Measurements from ENCODE around the gene CATSPERZ.

The CATSPERZ gene

GRCh38 chr11:64258946-64259532 lies 41.1 kb upstream of the CATSPERZ start:
- H3K36me3 ChIP-seq (replicated peaks), result peaks cover 79% of the 10 kb centered on the region
- in situ Hi-C loops (cut with MboI; ENCODE audit: low sequenced_read_pairs), result loop anchor here (25.0 kb wide), 1 partner anchor 853 kb away; the partner anchor contains the start of genes FAU, MRPL49, TM7SF2 and ZNHIT2

GRCh38 chr11:64259533-64260067 lies 40.6 kb upstream of the CATSPERZ start:
- no peak for DNase-seq (ENCODE audit: low spot score in 2 of 2)
- Histone ChIP-seq H3K4me3 (no peak overlapping the region), H3K9me3 (no peaks in the 10 kb centered on the region), H3K4me1 (no peaks in the 10 kb centered on the region), H3K36me3 (replicated peaks) (peaks cover 83% of the 10 kb centered on the region), H3K27me3 (ENCODE audit: low read depth) (no peaks in the 10 kb centered on the region)
- in situ Hi-C loops (cut with MboI; ENCODE audit: low sequenced_read_pairs), result loop anchor here (25.0 kb wide), 1 partner anchor 853 kb away; the partner anchor contains the start of genes FAU, MRPL49, TM7SF2 and ZNHIT2

More at GRCh38 chr11:64258946-64259532, 41.1 kb upstream of the CATSPERZ start:
- no peaks in the 10 kb centered on the region for H3K9me3 ChIP-seq
- H3K4me1 ChIP-seq, result no peaks in the 10 kb centered on the region
- DNase-seq (ENCODE audit: low spot score in 2 of 2), result no peak
- H3K4me3 ChIP-seq, result no peak overlapping the region
- no peaks in the 10 kb centered on the region for H3K27me3 ChIP-seq (ENCODE audit: low read depth)

- Histone ChIP-seq H3K4me1 (no peaks in the 10 kb centered on the region), H3K27me3 (ENCODE audit: low read depth) (no peaks in the 10 kb centered on the region), H3K4me3 (no peak overlapping the region), H3K9me3 (no peaks in the 10 kb centered on the region), H3K36me3 (replicated peaks) (peaks cover 77% of the 10 kb centered on the region)
- in situ Hi-C loops (cut with MboI; ENCODE audit: low sequenced_read_pairs), result loop anchor here (25.0 kb wide), 1 partner anchor 852 kb away; the partner anchor contains the start of genes FAU, MRPL49, TM7SF2 and ZNHIT2
- no peak for DNase-seq (ENCODE audit: low spot score in 2 of 2)
Measured at GRCh38 chr11:64260147-64260708, 39.9 kb upstream of the CATSPERZ start.

DNA sequence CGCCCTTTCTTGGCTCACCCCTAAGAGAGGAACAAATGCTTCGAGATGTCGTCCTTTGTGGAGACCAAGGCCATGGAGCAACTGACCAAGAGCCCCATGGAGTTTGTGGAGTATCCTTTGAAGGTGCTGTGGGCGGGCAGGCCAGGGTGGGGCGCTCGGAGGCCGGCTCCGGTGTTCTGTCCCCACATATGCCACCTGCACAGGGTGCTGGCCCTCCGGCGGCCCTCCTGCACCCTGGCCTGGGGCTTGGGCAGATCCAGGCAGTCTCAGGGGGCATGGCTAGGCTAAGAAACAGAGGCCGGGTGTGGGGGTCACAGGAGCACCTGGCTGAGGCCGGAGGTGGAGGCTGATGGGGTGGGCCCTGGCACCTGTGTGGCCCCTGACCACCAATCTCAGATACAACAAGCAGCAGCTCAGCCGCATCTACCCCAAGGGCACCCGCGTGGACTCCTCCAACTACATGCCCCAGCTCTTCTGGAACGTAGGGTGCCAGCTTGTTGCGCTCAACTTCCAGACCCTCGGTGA lies 38.5 kb upstream of the CATSPERZ start:
- Histone ChIP-seq H3K27me3 (ENCODE audit: low read depth) (no peaks in the 10 kb centered on the region), H3K9me3 (no peaks in the 10 kb centered on the region), H3K4me3 (no peak overlapping the region), H3K4me1 (no peaks in the 10 kb centered on the region), H3K36me3 (replicated peaks) (peaks cover 79% of the 10 kb centered on the region)
- in situ Hi-C loops (cut with MboI; ENCODE audit: low sequenced_read_pairs), result loop anchor here (25.0 kb wide), 1 partner anchor 851 kb away; the partner anchor contains the start of genes FAU, MRPL49, TM7SF2 and ZNHIT2
- no peak for DNase-seq (ENCODE audit: low spot score in 2 of 2)

- Histone ChIP-seq H3K4me1 (no peaks in the 10 kb centered on the region), H3K9me3 (no peaks in the 10 kb centered on the region), H3K27me3 (ENCODE audit: low read depth) (no peaks in the 10 kb centered on the region), H3K36me3 (replicated peaks) (peaks cover 79% of the 10 kb centered on the region), H3K4me3 (no peak overlapping the region)
- in situ Hi-C loops (cut with MboI; ENCODE audit: low sequenced_read_pairs), result loop anchor here (25.0 kb wide), 1 partner anchor 850 kb away; the partner anchor contains the start of genes FAU, MRPL49, TM7SF2 and ZNHIT2
- no peak for DNase-seq (ENCODE audit: low spot score in 2 of 2)
Measured at GRCh38 chr11:64262271-64263002, 37.7 kb upstream of the CATSPERZ start.

DNA sequence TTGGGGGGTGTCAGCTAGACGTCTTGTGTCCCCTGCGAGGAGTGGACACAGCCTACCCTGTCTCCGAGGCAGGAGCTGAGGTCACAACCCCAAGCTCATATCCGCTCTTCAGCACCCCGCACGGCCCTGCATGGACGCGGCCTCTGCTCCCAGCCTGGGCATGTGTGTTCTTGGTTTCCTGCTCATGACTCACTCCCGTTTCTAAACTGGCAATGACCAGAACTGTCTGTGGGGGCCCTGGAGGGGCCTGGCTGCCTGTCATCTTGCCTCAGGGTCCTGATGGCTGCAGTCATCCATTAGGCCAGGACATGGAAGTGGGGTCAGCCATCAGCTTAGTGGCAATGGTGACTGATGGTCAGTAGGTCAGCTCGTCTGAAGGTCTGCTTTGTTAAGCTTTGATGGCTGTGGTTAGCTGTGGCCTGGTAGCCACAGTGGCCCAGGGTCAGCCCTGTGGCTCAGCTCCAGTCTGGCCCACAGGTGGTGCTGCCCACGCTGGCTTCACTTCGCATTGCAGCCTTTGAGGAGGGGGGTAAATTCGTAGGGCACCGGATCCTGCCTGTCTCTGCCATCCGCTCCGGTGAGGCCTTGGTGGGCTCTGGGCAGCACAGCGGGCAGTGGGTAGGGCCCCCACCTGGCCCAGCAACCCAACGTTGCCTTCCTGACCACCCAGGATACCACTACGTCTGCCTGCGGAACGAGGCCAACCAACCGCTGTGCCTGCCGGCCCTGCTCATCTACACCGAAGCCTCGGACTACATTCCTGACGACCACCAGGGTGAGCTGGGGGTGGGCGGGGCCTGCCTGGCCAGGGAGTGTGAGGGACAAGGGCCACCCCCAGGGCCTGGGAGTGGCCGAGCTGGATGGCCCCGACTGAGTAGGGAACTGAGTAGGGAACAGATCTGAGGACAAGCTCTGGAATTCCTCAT lies 36.9 kb upstream of the CATSPERZ start:
- no peak for DNase-seq (ENCODE audit: low spot score in 2 of 2)
- Histone ChIP-seq H3K9me3 (no peaks in the 10 kb centered on the region), H3K4me1 (0 out of 2 replicates have a peak, but pooled peaks cover under 1% of the 10 kb centered on the region), H3K4me3 (no peak overlapping the region), H3K36me3 (replicated peaks) (peaks cover 77% of the 10 kb centered on the region), H3K27me3 (ENCODE audit: low read depth) (no peaks in the 10 kb centered on the region)
- in situ Hi-C loops (cut with MboI; ENCODE audit: low sequenced_read_pairs), result loop anchor here (25.0 kb wide), 1 partner anchor 849 kb away; the partner anchor contains the start of genes FAU, MRPL49, TM7SF2 and ZNHIT2

- Histone ChIP-seq H3K4me1 (peaks cover 4% of the 10 kb centered on the region; the same call in 1 of the 2 replicates), H3K4me3 (no peak overlapping the region), H3K9me3 (no peaks in the 10 kb centered on the region), H3K27me3 (ENCODE audit: low read depth) (no peaks in the 10 kb centered on the region), H3K36me3 (replicated peaks) (peaks cover 72% of the 10 kb centered on the region)
- in situ Hi-C loops (cut with MboI; ENCODE audit: low sequenced_read_pairs), result loop anchor here (25.0 kb wide), 1 partner anchor 848 kb away; the partner anchor contains the start of genes FAU, MRPL49, TM7SF2 and ZNHIT2
- DNase-seq (ENCODE audit: low spot score in 2 of 2), result no peak
Measured at GRCh38 chr11:64263947-64264317, 36.2 kb upstream of the CATSPERZ start.

- peaks cover 4% of the 10 kb centered on the region; the same call in 1 of the 2 replicates for H3K4me1 ChIP-seq
- H3K27me3 ChIP-seq (ENCODE audit: low read depth), result no peaks in the 10 kb centered on the region
- no peaks in the 10 kb centered on the region for H3K9me3 ChIP-seq
- no peak overlapping the region for H3K4me3 ChIP-seq
- in situ Hi-C loops (cut with MboI; ENCODE audit: low sequenced_read_pairs), result loop anchor here (25.0 kb wide), 1 partner anchor 848 kb away; the partner anchor contains the start of genes FAU, MRPL49, TM7SF2 and ZNHIT2
- peaks cover 67% of the 10 kb centered on the region for H3K36me3 ChIP-seq (replicated peaks)
- DNase-seq (ENCODE audit: low spot score in 2 of 2), result no peak
Measured at GRCh38 chr11:64264371-64264852, 35.7 kb upstream of the CATSPERZ start.

GRCh38 chr11:64265176-64266160 lies 34.7 kb upstream of the CATSPERZ start:
- Histone ChIP-seq H3K4me3 (no peak overlapping the region), H3K9me3 (no peaks in the 10 kb centered on the region), H3K4me1 (peaks cover 4% of the 10 kb centered on the region; the same call in 1 of the 2 replicates), H3K36me3 (replicated peaks) (peaks cover 57% of the 10 kb centered on the region), H3K27me3 (ENCODE audit: low read depth) (no peaks in the 10 kb centered on the region)
- in situ Hi-C loops (cut with MboI; ENCODE audit: low sequenced_read_pairs), result loop anchor here (25.0 kb wide), 1 partner anchor 847 kb away; the partner anchor contains the start of genes FAU, MRPL49, TM7SF2 and ZNHIT2
- no peak for DNase-seq (ENCODE audit: low spot score in 2 of 2)

DNA sequence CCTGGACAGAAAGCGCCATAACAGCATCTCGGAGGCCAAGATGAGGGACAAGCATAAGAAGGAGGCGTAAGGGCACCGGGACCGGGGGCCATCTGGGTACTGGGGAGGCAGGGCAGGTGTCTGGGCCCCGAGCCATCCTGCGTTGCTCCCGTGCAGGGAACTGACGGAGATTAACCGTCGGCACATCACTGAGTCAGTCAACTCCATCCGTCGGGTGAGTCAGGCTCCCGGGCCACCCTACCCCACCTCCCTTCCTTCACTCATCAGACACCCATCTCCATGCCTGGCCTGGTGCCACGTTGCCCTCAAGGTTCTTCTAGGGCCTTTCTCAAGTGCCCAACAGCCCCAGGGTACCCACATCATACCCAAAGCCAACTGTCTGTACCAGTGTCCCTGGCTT lies 33.8 kb upstream of the CATSPERZ start:
- Histone ChIP-seq H3K4me1 (peaks cover 4% of the 10 kb centered on the region; the same call in 1 of the 2 replicates), H3K27me3 (ENCODE audit: low read depth) (no peaks in the 10 kb centered on the region), H3K36me3 (replicated peaks) (peaks cover 53% of the 10 kb centered on the region), H3K4me3 (no peak overlapping the region), H3K9me3 (no peaks in the 10 kb centered on the region)
- no peak for DNase-seq (ENCODE audit: low spot score in 2 of 2)
- in situ Hi-C loops (cut with MboI; ENCODE audit: low sequenced_read_pairs), result loop anchor here (25.0 kb wide), 1 partner anchor 846 kb away; the partner anchor contains the start of genes FAU, MRPL49, TM7SF2 and ZNHIT2

DNA sequence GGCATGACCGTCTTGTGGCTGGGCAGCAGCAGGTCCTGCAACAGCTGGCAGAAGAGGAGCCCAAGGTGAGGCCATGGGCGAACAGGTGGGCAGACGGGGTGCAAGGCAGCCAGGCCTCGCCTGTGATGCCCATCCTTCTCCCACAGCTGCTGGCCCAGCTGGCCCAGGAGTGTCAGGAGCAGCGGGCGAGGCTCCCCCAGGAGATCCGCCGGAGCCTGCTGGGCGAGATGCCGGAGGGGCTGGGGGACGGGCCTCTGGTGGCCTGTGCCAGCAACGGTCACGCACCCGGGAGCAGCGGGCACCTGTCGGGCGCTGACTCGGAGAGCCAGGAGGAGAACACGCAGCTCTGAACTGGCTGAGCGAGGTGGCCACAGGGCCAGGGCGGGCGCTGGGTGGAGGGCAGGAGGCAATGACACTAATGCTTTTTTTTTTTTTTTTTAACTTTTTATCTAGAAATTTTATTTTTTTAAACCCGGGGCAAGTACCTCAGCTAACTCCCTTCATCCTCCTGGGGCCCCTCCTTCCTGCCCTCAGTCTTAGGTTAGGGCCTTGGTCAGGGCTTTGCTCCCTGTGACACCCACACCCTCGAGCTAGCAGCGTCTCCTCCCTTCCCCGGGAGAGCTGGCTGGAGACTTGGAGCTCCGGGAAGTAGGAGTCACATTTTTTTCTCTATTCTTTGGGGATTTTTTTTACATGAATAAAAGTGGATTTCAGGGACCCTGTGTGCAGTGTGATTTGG lies 32.8 kb upstream of the CATSPERZ start:
- Histone ChIP-seq H3K4me1 (peaks cover 4% of the 10 kb centered on the region; the same call in 1 of the 2 replicates), H3K9me3 (no peaks in the 10 kb centered on the region), H3K4me3 (no peak overlapping the region), H3K27me3 (ENCODE audit: low read depth) (no peaks in the 10 kb centered on the region), H3K36me3 (replicated peaks) (peaks cover 44% of the 10 kb centered on the region)
- in situ Hi-C loops (cut with MboI; ENCODE audit: low sequenced_read_pairs), result loop anchor here (25.0 kb wide), 1 partner anchor 845 kb away; the partner anchor contains the start of genes FAU, MRPL49, TM7SF2 and ZNHIT2
- DNase-seq (ENCODE audit: low spot score in 2 of 2), result no peak
